ENCODE measurements around the gene SLC6A6. TPM values are rescaled to one million over a fixed set of nuclear protein-coding genes. Genes with fewer than 3 reads are reported as not detected.
A peak's percentile ranks its signal among the peaks of the same experiment; 100 is the strongest.

Gene SLC6A6
- total RNA-seq, 2 donors from 2014 or later, result 43.1 to 56.5 TPM

GRCh38 chr3:14371573-14372474 is 30.6 kb upstream of the SLC6A6 start:
- no peaks in the 10 kb centered on the region for H3K9me3 Mint-ChIP-seq
- peaks cover 7% of the 10 kb centered on the region for H3K27me3 Mint-ChIP-seq (ENCODE audit: insufficient read depth)
- H3K36me3 Mint-ChIP-seq (ENCODE audit: low read depth), result no peaks in the 10 kb centered on the region
- H3K4me3 Mint-ChIP-seq, result no peak overlapping the region
- no peak for DNase-seq
- H3K4me1 ChIP-seq (ENCODE audit: control insufficient read depth, insufficient read depth, low read length), result peaks cover 14% of the 10 kb centered on the region
- H3K27ac ChIP-seq (ENCODE audit: low read depth, low read length), result no peak overlapping the region
- H3K27me3 ChIP-seq (ENCODE audit: control insufficient read depth, insufficient read depth, low read length, poor library complexity, severe bottlenecking), result no peaks in the 10 kb centered on the region
- H3K9ac ChIP-seq (ENCODE audit: extremely low read depth, low read length, poor library complexity, severe bottlenecking), result no peak overlapping the region
- H3K4me1 Mint-ChIP-seq, result peaks cover 39% of the 10 kb centered on the region
- H3K36me3 ChIP-seq (ENCODE audit: control insufficient read depth, insufficient read depth, low read length), result no peaks in the 10 kb centered on the region
- no peaks in the 10 kb centered on the region for H3K9me3 ChIP-seq (ENCODE audit: control insufficient read depth, low read length)
- peak; percentile 29 for TF ChIP-seq CTCF (conservative IDR thresholded peaks at IDR 0.05)
- WGBS, 2 experiments (ENCODE audit: insufficient coverage in 1 of 2, insufficient read length in 1 of 2), result 60 to 84% methylated on average over 8 to 12 of the region's 12 CpGs
- H3K27ac Mint-ChIP-seq, result peak overlapping the region; percentile 11
- H3K4me3 ChIP-seq (ENCODE audit: low read length), result no peak overlapping the region

- DNase-seq, result no peak
- Histone ChIP-seq H3K4me3 (ENCODE audit: low read length) (no peak overlapping the region), H3K4me1 (ENCODE audit: control insufficient read depth, insufficient read depth, low read length) (peaks cover 14% of the 10 kb centered on the region), H3K27ac (ENCODE audit: low read depth, low read length) (no peak overlapping the region), H3K9me3 (ENCODE audit: control insufficient read depth, low read length) (no peaks in the 10 kb centered on the region), H3K36me3 (ENCODE audit: control insufficient read depth, insufficient read depth, low read length) (no peaks in the 10 kb centered on the region), H3K27me3 (ENCODE audit: control insufficient read depth, insufficient read depth, low read length, poor library complexity, severe bottlenecking) (no peaks in the 10 kb centered on the region), H3K9ac (ENCODE audit: extremely low read depth, low read length, poor library complexity, severe bottlenecking) (no peak overlapping the region)
- WGBS, 2 experiments (ENCODE audit: insufficient coverage in 1 of 2, insufficient read length in 1 of 2), result 69 to 76% methylated on average over 4 to 6 of the region's 6 CpGs
- peaks cover 35% of the 10 kb centered on the region for H3K4me1 Mint-ChIP-seq
- H3K4me3 Mint-ChIP-seq, result no peak overlapping the region
- peaks cover 4% of the 10 kb centered on the region for H3K27me3 Mint-ChIP-seq (ENCODE audit: insufficient read depth)
- H3K9me3 Mint-ChIP-seq, result no peaks in the 10 kb centered on the region
- no peaks in the 10 kb centered on the region for H3K36me3 Mint-ChIP-seq (ENCODE audit: low read depth)
- H3K27ac Mint-ChIP-seq, result no peak overlapping the region
- TF ChIP-seq CTCF (conservative IDR thresholded peaks at IDR 0.05), result no peak
Observed at GRCh38 chr3:14372587-14372986, 29.8 kb upstream of the SLC6A6 start.

GRCh38 chr3:14373753-14374376 is 28.5 kb upstream of the SLC6A6 start:
- no peak for TF ChIP-seq CTCF (conservative IDR thresholded peaks at IDR 0.05)
- Histone ChIP-seq H3K36me3 (ENCODE audit: control insufficient read depth, insufficient read depth, low read length) (no peaks in the 10 kb centered on the region), H3K9ac (ENCODE audit: extremely low read depth, low read length, poor library complexity, severe bottlenecking) (no peak overlapping the region), H3K27me3 (ENCODE audit: control insufficient read depth, insufficient read depth, low read length, poor library complexity, severe bottlenecking) (no peaks in the 10 kb centered on the region), H3K9me3 (ENCODE audit: control insufficient read depth, low read length) (no peaks in the 10 kb centered on the region), H3K4me3 (ENCODE audit: low read length) (no peak overlapping the region), H3K27ac (ENCODE audit: low read depth, low read length) (no peak overlapping the region), H3K4me1 (ENCODE audit: control insufficient read depth, insufficient read depth, low read length) (peaks cover 14% of the 10 kb centered on the region)
- DNase-seq, result no peak
- H3K4me3 Mint-ChIP-seq, result no peak overlapping the region
- no peaks in the 10 kb centered on the region for H3K9me3 Mint-ChIP-seq
- 87 to 90% methylated on average over 7 to 11 of the region's 11 CpGs for WGBS, 2 experiments (ENCODE audit: insufficient coverage in 1 of 2, insufficient read length in 1 of 2)
- peaks cover 4% of the 10 kb centered on the region for H3K27me3 Mint-ChIP-seq (ENCODE audit: insufficient read depth)
- H3K27ac Mint-ChIP-seq, result no peak overlapping the region
- H3K4me1 Mint-ChIP-seq, result peaks cover 38% of the 10 kb centered on the region
- no peaks in the 10 kb centered on the region for H3K36me3 Mint-ChIP-seq (ENCODE audit: low read depth)

Measured in endodermal cell (in vitro differentiated cells).